Neural progenitor cell (in vitro differentiated cells): ENCODE measurements around the gene AMPH.

Source experiments
- EZH2 ChIP-seq: fragments of 200-600 bp; sonication (generic); IDR thresholded peaks from 2 replicates; pipeline ENCODE4 v1.6.1; 2017; ENCODE audit warnings: antibody characterized with exemption, mild to moderate bottlenecking, moderate library complexity
- EZH2phosphoT487 ChIP-seq: fragments of 200-600 bp; sonication (generic); IDR thresholded peaks from 2 replicates; pipeline ENCODE4 v1.6.1; 2017; ENCODE audit warnings: antibody characterized with exemption
- TF ChIP-seq, protein P1 (sequence below): fragments of 200-600 bp; sonication (generic); IDR thresholded peaks from 2 replicates; pipeline ENCODE4 v1.5.1; 2017; ENCODE audit warnings: antibody characterized with exemption, mild to moderate bottlenecking

DNA sequence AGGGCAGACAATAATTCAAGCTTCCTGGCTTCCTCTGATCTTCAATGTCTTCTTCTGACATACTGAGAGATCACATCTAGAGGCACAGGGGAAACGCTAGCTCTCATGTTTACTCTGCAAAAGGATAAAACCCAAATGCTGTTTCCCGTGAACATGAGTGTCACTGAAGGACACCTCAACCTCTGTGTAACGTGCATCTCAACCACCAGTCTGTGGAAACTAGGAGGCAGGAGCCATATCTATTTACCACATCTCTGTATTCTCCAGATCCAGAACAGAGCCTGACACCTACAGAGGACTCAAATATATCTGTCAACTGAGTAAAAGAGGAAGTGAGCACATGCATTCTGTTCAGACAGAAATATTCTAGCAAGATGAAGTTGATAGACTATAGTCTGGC lies 217.4 kb downstream of the AMPH start:
- no peak for TF ChIP-seq EZH2phosphoT487
- TF ChIP-seq, protein P1, sequence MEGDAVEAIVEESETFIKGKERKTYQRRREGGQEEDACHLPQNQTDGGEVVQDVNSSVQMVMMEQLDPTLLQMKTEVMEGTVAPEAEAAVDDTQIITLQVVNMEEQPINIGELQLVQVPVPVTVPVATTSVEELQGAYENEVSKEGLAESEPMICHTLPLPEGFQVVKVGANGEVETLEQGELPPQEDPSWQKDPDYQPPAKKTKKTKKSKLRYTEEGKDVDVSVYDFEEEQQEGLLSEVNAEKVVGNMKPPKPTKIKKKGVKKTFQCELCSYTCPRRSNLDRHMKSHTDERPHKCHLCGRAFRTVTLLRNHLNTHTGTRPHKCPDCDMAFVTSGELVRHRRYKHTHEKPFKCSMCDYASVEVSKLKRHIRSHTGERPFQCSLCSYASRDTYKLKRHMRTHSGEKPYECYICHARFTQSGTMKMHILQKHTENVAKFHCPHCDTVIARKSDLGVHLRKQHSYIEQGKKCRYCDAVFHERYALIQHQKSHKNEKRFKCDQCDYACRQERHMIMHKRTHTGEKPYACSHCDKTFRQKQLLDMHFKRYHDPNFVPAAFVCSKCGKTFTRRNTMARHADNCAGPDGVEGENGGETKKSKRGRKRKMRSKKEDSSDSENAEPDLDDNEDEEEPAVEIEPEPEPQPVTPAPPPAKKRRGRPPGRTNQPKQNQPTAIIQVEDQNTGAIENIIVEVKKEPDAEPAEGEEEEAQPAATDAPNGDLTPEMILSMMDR, result no peak
- no peak for TF ChIP-seq EZH2
